Glutamatergic neuron (in vitro differentiated cells): ENCODE data around the gene MAML2. TPM values are rescaled to one million over a fixed set of nuclear protein-coding genes. Genes with fewer than 3 reads are reported as not detected.
A peak's percentile ranks its signal among the peaks of the same experiment; 100 is the strongest.

ENCODE experiments used
- DNase-seq: peaks from one replicate; pipeline ENCODE4 v3.0.0; 2022
- H3K27ac Mint-ChIP-seq: one replicate; pipeline ENCODE4 v1.8.0; 2020; ENCODE audit warnings: mild to moderate bottlenecking, mixed read lengths, inconsistent platforms; ENCODE audit not compliant: unreplicated experiment
- H3K27me3 Mint-ChIP-seq: one replicate; pipeline ENCODE4 v1.8.0; 2020; ENCODE audit warnings: mild to moderate bottlenecking, moderate library complexity, mixed read lengths, inconsistent platforms; ENCODE audit not compliant: unreplicated experiment
- H3K36me3 Mint-ChIP-seq: one replicate; pipeline ENCODE4 v1.8.0; 2020; ENCODE audit warnings: mild to moderate bottlenecking, mixed read lengths, inconsistent platforms; ENCODE audit not compliant: unreplicated experiment
- H3K4me1 Mint-ChIP-seq: one replicate; pipeline ENCODE4 v1.8.0; 2020; ENCODE audit warnings: mild to moderate bottlenecking, low read depth, mixed read lengths, inconsistent platforms; ENCODE audit not compliant: unreplicated experiment
- H3K4me3 Mint-ChIP-seq: one replicate; pipeline ENCODE4 v1.8.0; 2020; ENCODE audit warnings: mild to moderate bottlenecking, mixed read lengths, inconsistent platforms; ENCODE audit not compliant: unreplicated experiment
- H3K9me3 Mint-ChIP-seq: one replicate; pipeline ENCODE4 v1.8.0; 2020; ENCODE audit warnings: mild to moderate bottlenecking, moderate library complexity, mixed read lengths, inconsistent platforms; ENCODE audit not compliant: unreplicated experiment
- CTCF ChIP-seq: fragments of 200-600 bp; sonication (generic); IDR thresholded peaks from one replicate; pipeline ENCODE4 v1.5.0; 2021; ENCODE audit not compliant: partially characterized antibody, unreplicated experiment
- total RNA-seq: library from RNA; stranded (reverse); fragmentation: NEBNext Ultra II Directional; extraction: Animal tissue kit (Norgen Biotek cat#: 25700); gene quantifications from one replicate; pipeline ENCODE4 v1.2.1, GENCODE V29; 2021; ENCODE audit not compliant: unreplicated experiment

MAML2 gene
- total RNA-seq, 1 donor from 2014 or later: 2.1 TPM

GRCh38 chr11:96357794-96358193, 14.8 kb upstream of the MAML2 start:
- DNase-seq: no peak
- Mint-ChIP-seq H3K4me1 (no peaks in the 10 kb centered on the region), H3K27ac (no peak overlapping the region), H3K27me3 (peaks cover 2% of the 10 kb centered on the region), H3K36me3 (no peaks in the 10 kb centered on the region), H3K9me3 (no peaks in the 10 kb centered on the region), H3K4me3 (no peak overlapping the region)
- TF ChIP-seq CTCF: no peak

GRCh38 chr11:96356848-96357247, 13.9 kb upstream of the MAML2 start:
- H3K27me3 Mint-ChIP-seq: peaks cover 2% of the 10 kb centered on the region
- no peaks in the 10 kb centered on the region for H3K4me1 Mint-ChIP-seq
- no peaks in the 10 kb centered on the region for H3K36me3 Mint-ChIP-seq
- no peaks in the 10 kb centered on the region for H3K9me3 Mint-ChIP-seq
- H3K27ac Mint-ChIP-seq: no peak overlapping the region
- DNase-seq: no peak
- no peak for TF ChIP-seq CTCF
- no peak overlapping the region for H3K4me3 Mint-ChIP-seq

GRCh38 chr11:96342014-96342960, 708 bp downstream of the MAML2 start:
- Mint-ChIP-seq H3K27me3 (no peaks in the 10 kb centered on the region), H3K9me3 (no peaks in the 10 kb centered on the region), H3K4me1 (peaks cover 13% of the 10 kb centered on the region), H3K36me3 (no peaks in the 10 kb centered on the region), H3K4me3 (peak overlapping the region; percentile 94), H3K27ac (peak overlapping the region; percentile 10)
- TF ChIP-seq CTCF: no peak
- DNase-seq: no peak

- Mint-ChIP-seq H3K4me1 (peaks cover 13% of the 10 kb centered on the region), H3K36me3 (no peaks in the 10 kb centered on the region), H3K27ac (no peak overlapping the region), H3K9me3 (no peaks in the 10 kb centered on the region), H3K27me3 (no peaks in the 10 kb centered on the region), H3K4me3 (peak overlapping the region; percentile 94)
- no peak for TF ChIP-seq CTCF
- peak; percentile 24 for DNase-seq
These were observed 1.6 kb downstream of the MAML2 start for GRCh38 chr11:96341211-96342013.
